ENCODE measurements around the gene DDX17. TPM values are rescaled to one million over a fixed set of nuclear protein-coding genes. Genes with fewer than 3 reads are reported as not detected.

Gene DDX17
- total and polyA plus RNA-seq, 10 of the 15 experiments (the other 5 are each of a cell fraction or from before 2014, with no cell fraction given) = 25.2 to 778 (median 266) TPM

GRCh38 chr22:38494939-38495338 lies 11.2 kb downstream of the DDX17 start:
- H3K4me1 ChIP-seq (ENCODE audit: control insufficient read depth, insufficient read depth, low read length) = no peaks in the 10 kb centered on the region
- no TSS peak for BruUV-seq (replicated peaks)

More at GRCh38 chr22:38494939-38495338, 11.2 kb downstream of the DDX17 start:
- Histone ChIP-seq H3K9me3 (replicated peaks; ENCODE audit: control insufficient read depth, insufficient read depth, low read length) (no peaks in the 10 kb centered on the region), H2AFZ (ENCODE audit: control insufficient read depth, low read depth, low read length) (no peak overlapping the region), H3K36me3 (ENCODE audit: control insufficient read depth in 2 of 2, insufficient read depth in 2 of 2, low read length in 1 of 2) (peaks cover 25 to 69% of the 10 kb centered on the region in 2 experiments), H4K20me1 (ENCODE audit: control insufficient read depth, insufficient read depth) (peaks cover 6% of the 10 kb centered on the region; the same call in 1 of the 2 replicates), H3K4me2 (ENCODE audit: control insufficient read depth, insufficient read depth) (no peak overlapping the region), H3K27ac (ENCODE audit: control insufficient read depth, insufficient read depth) (no peak overlapping the region), H3K79me2 (ENCODE audit: control insufficient read depth, insufficient read depth, low read length) (peaks cover 24% of the 10 kb centered on the region), H3K27me3 (replicated peaks in 1 of 2; ENCODE audit: control insufficient read depth in 2 of 2, insufficient read depth in 2 of 2, low read length in 1 of 2) (no peaks in the 10 kb centered on the region), H3K9ac (ENCODE audit: control insufficient read depth, insufficient read depth, low read length) (no peak overlapping the region), H3K4me3 (no peak overlapping the region)
- WGBS (ENCODE audit: insufficient coverage, insufficient replicate concordance, low lambda C conversion rate, missing lambda C conversion rate) = 97% methylated on average over 11 of the region's 12 CpGs
- no peak for ATAC-seq
- ChIA-PET RAD21 (ENCODE audit: unreplicated experiment) (no interaction called here), POLR2A (interaction anchor here (0.5 kb wide), 1 partner anchor 297 kb away, joined by 3 read pairs; no protein-coding TSS in a partner anchor), CTCF (interaction anchor here (0.6 kb wide), 1 partner anchor 77 kb away, joined by 3 read pairs; no protein-coding TSS in a partner anchor), SMC1A (ENCODE audit: uncharacterized antibody, unreplicated experiment) (interaction anchor here (1.6 kb wide), 1 partner anchor 26 kb away, joined by 4 read pairs; no protein-coding TSS in a partner anchor)
- in situ Hi-C loops (cut with MboI) (no loop called here), intact Hi-C loops (cut with micrococcal nuclease; ENCODE audit: unreplicated experiment) (no loop called here)
- TF ChIP-seq PKNOX1 (IDR thresholded peaks at IDR 0.05) = no peak
- TF ChIP-seq USF2 (IDR thresholded peaks at IDR 0.05; ENCODE audit: borderline replicate concordance, low read depth, low read length) = no peak
- DNase-seq (ENCODE audit: low read depth, low spot score) = no peak
- no peak for FAIRE-seq
